Lower leg skin (tissue), 4 donors: ENCODE measurements around the gene LCLAT1. TPM values are rescaled to one million over a fixed set of nuclear protein-coding genes. Genes with fewer than 3 reads are reported as not detected.

ENCODE experiments used
- DNase-seq, 2 donors: peaks; one replicate each; pipeline ENCODE4 v3.0.0-alpha.2; 2019; ENCODE audit warnings: low spot score in 2 of 2
- H3K4me3 ChIP-seq: fragments of 200-600 bp; sonication (generic); 2 replicates; pipeline ENCODE4 v1.5.1; 2017; ENCODE audit warnings: mild to moderate bottlenecking, low read depth; ENCODE audit not compliant: poor library complexity, severe bottlenecking
- POLR2A ChIP-seq, 2 donors: fragments of 450-650 bp; IDR thresholded peaks; one replicate each; pipeline ENCODE4 v1.6.1; 2016 to 2017; ENCODE audit warnings: antibody characterized with exemption in 2 of 2, mild to moderate bottlenecking in 1 of 2, moderate library complexity in 1 of 2
- WGBS, 2 donors: methylation state at CpG; one replicate each; pipeline ENCODE4 v1.1.5; 2018; 5-methylcytosine and 5-hydroxymethylcytosine counted together
- intact Hi-C: fragments of 100-400 bp; cut with DNase I; formaldehyde crosslinking; loops from one replicate; pipeline ENCODE4 v1.15.0; 2023; ENCODE audit warnings: low total_unique reads
- total RNA-seq, 4 donors: library from RNA; depleted of rRNA; stranded (reverse); fragments of >200 nt; gene quantifications; one replicate each; pipeline ENCODE4 v1.1.0, GENCODE V29; 2016
- TF ChIP-seq, protein P1 (sequence below), 3 donors: fragments of 450-650 bp; IDR thresholded peaks; one replicate each; pipeline ENCODE4 v1.5.1; 2016; ENCODE audit warnings: antibody characterized with exemption in 3 of 3, mild to moderate bottlenecking in 3 of 3, moderate library complexity in 2 of 3

LCLAT1 gene
- total RNA-seq, 4 donors from 2014 or later, result 5.2 to 19.1 (median 12.0) TPM

DNA sequence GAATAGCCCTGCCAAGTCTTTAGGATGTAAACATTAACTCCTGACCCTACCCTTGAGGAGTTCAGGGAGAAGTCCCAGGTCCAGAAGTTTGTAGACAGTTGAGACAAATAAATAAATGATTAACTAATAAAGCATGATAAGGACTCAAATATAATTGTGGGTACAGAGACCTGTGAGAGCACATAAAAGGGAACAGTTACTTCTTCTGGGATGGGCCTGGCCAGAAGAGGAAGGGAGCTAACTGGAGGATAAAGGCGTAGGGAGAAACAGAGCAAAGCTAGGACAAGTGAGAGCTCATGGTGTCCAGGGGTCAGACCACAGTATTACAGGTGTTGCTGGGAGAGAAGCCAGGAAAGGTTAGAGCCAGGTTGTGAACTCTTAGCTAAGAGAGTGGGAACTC lies 3.0 kb downstream of the LCLAT1 start:
- H3K4me3 ChIP-seq, result no peak overlapping the region
- DNase-seq, result no peak
- TF ChIP-seq, protein P1, sequence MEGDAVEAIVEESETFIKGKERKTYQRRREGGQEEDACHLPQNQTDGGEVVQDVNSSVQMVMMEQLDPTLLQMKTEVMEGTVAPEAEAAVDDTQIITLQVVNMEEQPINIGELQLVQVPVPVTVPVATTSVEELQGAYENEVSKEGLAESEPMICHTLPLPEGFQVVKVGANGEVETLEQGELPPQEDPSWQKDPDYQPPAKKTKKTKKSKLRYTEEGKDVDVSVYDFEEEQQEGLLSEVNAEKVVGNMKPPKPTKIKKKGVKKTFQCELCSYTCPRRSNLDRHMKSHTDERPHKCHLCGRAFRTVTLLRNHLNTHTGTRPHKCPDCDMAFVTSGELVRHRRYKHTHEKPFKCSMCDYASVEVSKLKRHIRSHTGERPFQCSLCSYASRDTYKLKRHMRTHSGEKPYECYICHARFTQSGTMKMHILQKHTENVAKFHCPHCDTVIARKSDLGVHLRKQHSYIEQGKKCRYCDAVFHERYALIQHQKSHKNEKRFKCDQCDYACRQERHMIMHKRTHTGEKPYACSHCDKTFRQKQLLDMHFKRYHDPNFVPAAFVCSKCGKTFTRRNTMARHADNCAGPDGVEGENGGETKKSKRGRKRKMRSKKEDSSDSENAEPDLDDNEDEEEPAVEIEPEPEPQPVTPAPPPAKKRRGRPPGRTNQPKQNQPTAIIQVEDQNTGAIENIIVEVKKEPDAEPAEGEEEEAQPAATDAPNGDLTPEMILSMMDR (IDR thresholded peaks at IDR 0.05), result no peak
- TF ChIP-seq POLR2A (IDR thresholded peaks at IDR 0.05), result no peak
- WGBS, 2 donors, result 32 to 97% methylated on average over 1 of the region's 1 CpG
- intact Hi-C loops, result no loop called here

DNA sequence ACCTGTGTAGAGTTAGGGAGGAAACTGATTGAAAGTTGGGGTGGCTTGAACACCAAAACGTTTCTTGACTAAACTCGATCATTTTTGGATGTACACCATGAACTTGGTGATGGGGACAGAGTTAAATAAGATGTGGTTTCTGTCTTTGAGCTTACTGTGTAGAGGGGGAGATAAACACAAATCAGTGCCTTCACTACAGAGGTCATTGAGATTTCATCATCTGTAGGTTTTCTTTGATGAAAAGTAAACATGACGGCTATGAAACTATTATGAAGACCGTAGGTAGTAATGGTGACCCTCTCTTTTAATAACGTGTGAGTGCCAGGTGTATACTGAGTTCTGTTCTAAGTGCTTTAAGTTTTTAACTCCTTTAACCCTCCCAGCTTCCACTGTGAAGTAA lies 6.5 kb downstream of the LCLAT1 start:
- TF ChIP-seq, protein P1 (IDR thresholded peaks at IDR 0.05), result no peak
- TF ChIP-seq POLR2A (IDR thresholded peaks at IDR 0.05), result no peak
- intact Hi-C loops, result no loop called here
- DNase-seq, result no peak
- WGBS, 2 donors, result 70 to 88% methylated on average over 5 of the region's 5 CpGs
- no peak overlapping the region for H3K4me3 ChIP-seq

DNA sequence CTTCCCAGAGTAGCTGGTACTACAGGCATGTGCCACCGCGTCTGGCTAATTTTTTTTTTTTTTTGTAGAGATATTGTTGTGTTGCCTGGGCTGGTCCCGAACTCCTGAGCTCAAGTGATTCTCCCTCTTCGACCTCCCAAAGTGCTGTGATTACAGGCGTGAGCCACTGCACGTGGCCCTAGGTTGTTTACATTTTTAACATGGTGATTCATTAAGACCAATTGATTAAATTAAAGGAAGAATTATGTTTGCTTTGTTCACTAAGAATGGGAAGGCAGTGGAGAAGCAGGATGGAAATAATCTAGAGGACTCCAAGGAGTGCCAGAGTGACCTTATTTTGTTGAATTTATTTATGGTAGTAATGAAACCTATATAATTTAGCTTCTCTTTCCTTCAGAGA lies 7.5 kb downstream of the LCLAT1 start:
- 75 to 78% methylated on average over 6 of the region's 6 CpGs for WGBS, 2 donors
- DNase-seq, result no peak

DNA sequence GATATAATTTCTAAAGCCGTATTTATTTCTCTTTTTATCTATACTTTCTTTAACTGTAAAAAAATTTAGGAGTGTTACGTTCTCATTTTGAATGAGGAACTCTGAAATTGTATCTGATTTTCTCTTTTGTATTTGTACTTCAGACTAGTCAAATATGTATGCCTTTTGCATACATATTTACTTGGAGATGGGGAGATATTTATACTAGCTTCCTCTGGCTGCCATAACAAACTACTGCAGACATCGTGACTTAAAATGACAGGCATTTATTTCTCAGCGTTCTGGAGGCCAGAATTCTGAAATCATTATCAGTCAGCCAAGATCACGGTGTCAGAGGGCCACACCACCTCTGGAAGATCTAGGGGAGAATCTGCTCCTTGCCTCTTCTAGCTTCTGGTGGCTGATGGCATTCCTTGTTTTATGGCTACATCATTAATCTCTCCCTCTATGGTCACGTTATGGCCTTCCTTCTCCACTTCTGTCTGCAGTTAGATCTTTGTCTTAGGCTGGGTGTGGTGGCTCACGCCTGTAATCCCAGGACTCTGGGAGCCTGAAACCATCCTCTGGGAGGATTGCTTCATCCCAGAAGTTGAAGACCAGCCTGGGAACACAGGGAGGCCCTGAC lies 8.2 kb downstream of the LCLAT1 start:
- TF ChIP-seq POLR2A (IDR thresholded peaks at IDR 0.05), result no peak
- TF ChIP-seq, protein P1 (IDR thresholded peaks at IDR 0.05), result no peak
- no peak for DNase-seq
- no peak overlapping the region for H3K4me3 ChIP-seq
- intact Hi-C loops, result no loop called here
- 57 to 61% methylated on average over 7 of the region's 7 CpGs for WGBS, 2 donors

More for the DNA sequence above, 7.5 kb downstream of the LCLAT1 start:
- intact Hi-C loops, result no loop called here
- H3K4me3 ChIP-seq, result no peak overlapping the region
- TF ChIP-seq, protein P1 (IDR thresholded peaks at IDR 0.05), result no peak
- TF ChIP-seq POLR2A (IDR thresholded peaks at IDR 0.05), result no peak

DNA sequence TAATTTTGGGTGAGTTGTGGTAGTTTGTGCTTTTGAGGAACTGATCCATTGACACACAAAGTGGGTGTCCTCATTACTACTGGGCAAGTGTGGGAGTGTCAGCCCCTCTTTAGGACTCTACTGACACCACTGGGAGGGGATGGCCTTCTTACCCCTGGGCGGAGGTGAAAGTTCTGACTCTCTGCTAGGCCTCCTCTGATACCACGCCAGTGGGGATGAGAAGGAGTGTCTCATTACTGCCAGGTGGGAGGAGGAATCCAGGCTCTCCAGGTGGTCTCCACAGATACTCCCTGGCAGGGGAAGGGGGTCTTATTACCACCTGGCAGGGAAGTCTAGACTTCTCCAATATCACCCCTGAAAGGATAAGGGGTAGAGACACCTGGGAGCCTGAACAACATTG lies 9.1 kb downstream of the LCLAT1 start:
- intact Hi-C loops, result no loop called here
- H3K4me3 ChIP-seq, result no peak overlapping the region
- 93 to 97% methylated on average over 2 of the region's 2 CpGs for WGBS, 2 donors
- DNase-seq, result no peak
- no peak for TF ChIP-seq POLR2A (IDR thresholded peaks at IDR 0.05)
- TF ChIP-seq, protein P1 (IDR thresholded peaks at IDR 0.05), result no peak

DNA sequence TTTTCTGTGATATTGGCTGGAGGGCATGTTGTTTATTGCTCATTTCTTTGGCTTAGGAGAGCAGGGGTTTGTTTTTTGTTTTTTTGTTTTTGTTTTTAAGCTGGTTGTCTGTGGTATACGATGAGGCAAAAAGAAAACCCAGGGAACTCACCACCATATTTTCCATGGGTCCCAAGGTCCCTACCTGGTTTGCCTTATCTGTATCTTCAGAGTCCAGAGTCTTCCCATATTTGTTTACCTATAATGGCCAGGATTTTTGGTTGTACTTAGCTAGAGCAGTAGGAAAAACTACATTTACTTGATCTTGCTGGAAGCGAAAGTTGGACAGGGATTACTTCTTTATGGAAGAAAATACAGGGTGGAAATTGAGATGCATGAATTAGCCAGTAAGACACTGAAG lies 9.5 kb downstream of the LCLAT1 start:
- intact Hi-C loops, result no loop called here
- DNase-seq, result no peak
- no peak overlapping the region for H3K4me3 ChIP-seq
- TF ChIP-seq POLR2A (IDR thresholded peaks at IDR 0.05), result no peak
- TF ChIP-seq, protein P1 (IDR thresholded peaks at IDR 0.05), result no peak
- 91 to 92% methylated on average over 2 of the region's 2 CpGs for WGBS, 2 donors
